Adipocyte (in vitro differentiated cells): ENCODE measurements around the gene SCUBE1.

Experiments used
- DNase-seq: peaks from one replicate; pipeline ENCODE4 v3.0.0-alpha.2; 2015; ENCODE audit warnings: low read depth
- H3K27me3 ChIP-seq: replicated peaks from 2 replicates; pipeline ENCODE4 v1.7.0; 2013; ENCODE audit warnings: mild to moderate bottlenecking, low read length, moderate library complexity; ENCODE audit not compliant: control insufficient read depth, insufficient read depth
- H3K36me3 ChIP-seq: 2 replicates; pipeline ENCODE4 v1.7.0; 2013; ENCODE audit warnings: low read length, mild to moderate bottlenecking, moderate library complexity; ENCODE audit not compliant: control insufficient read depth, insufficient read depth, severe bottlenecking
- H3K4me1 ChIP-seq: 2 replicates; pipeline ENCODE4 v1.7.0; 2013; ENCODE audit warnings: mild to moderate bottlenecking, low read length, moderate library complexity; ENCODE audit not compliant: control insufficient read depth, insufficient read depth
- H3K4me3 ChIP-seq: 2 replicates; pipeline ENCODE4 v1.7.0; 2013; ENCODE audit warnings: mild to moderate bottlenecking, low read length, moderate library complexity
- H3K9ac ChIP-seq: 2 replicates; pipeline ENCODE4 v1.7.0; 2013; ENCODE audit warnings: mild to moderate bottlenecking, low read length, moderate library complexity
- H3K9me3 ChIP-seq: 2 replicates; pipeline ENCODE4 v1.7.0; 2013; ENCODE audit warnings: mild to moderate bottlenecking, low read length, moderate library complexity; ENCODE audit not compliant: control insufficient read depth

Gene SCUBE1

DNA sequence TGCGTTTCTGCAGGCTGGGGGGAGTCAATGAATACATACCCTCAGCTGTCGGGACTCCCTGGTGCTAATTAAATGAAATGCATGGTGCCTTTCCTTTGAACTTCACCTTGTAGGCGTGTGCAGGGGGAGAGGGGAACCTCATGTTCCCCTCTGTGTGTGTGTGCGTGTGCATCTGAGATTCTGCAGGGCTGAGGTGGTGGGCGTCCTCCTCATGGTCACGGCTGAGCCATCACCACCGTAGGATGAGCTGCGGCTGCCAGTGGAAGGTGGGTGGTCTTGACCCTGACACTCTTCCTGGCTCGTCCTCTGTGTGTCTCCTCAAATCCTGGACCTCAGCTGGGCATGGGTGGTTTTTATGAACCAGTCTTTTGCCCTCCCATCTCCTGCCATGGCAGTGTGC, 103.2 kb downstream of the SCUBE1 start:
- H3K27me3 ChIP-seq, result peaks cover 61% of the 10 kb centered on the region
- no peak overlapping the region for H3K4me3 ChIP-seq
- DNase-seq, result no peak
- H3K4me1 ChIP-seq, result peaks cover 10% of the 10 kb centered on the region
- H3K9ac ChIP-seq, result no peak overlapping the region
- no peaks in the 10 kb centered on the region for H3K9me3 ChIP-seq
- H3K36me3 ChIP-seq, result no peaks in the 10 kb centered on the region

DNA sequence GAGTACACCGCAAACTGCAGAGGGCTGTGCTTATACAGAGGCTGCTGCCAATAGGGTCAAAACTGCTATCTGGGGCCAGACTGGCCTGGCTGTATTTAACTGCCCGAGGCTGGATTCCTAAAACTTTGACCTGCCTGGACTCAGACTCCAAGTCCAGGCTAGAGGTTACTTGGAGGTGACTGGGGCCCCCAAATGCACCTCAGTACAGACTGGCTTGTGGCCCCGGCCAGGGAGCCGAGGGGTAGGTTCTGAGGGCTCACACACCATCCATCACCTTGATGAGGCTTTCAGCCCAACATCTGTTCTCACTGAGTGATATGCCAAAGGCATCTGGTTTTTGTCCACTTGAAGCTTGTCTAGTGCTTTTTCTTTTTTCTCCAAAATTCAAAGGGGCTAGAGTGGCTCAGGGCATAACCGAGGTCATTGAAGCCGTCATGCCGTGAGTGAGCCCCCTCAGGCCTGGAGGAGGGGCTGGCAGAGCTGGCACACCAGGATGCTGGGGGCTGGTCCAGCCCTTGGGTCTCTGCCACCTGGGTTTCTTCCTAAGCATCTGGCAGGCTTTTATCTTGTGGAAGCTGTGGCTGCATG, 103.9 kb downstream of the SCUBE1 start:
- Histone ChIP-seq H3K27me3 (peaks cover 68% of the 10 kb centered on the region), H3K9me3 (no peaks in the 10 kb centered on the region), H3K4me1 (peaks cover 10% of the 10 kb centered on the region), H3K4me3 (no peak overlapping the region), H3K36me3 (no peaks in the 10 kb centered on the region), H3K9ac (no peak overlapping the region)
- DNase-seq, result no peak

DNA sequence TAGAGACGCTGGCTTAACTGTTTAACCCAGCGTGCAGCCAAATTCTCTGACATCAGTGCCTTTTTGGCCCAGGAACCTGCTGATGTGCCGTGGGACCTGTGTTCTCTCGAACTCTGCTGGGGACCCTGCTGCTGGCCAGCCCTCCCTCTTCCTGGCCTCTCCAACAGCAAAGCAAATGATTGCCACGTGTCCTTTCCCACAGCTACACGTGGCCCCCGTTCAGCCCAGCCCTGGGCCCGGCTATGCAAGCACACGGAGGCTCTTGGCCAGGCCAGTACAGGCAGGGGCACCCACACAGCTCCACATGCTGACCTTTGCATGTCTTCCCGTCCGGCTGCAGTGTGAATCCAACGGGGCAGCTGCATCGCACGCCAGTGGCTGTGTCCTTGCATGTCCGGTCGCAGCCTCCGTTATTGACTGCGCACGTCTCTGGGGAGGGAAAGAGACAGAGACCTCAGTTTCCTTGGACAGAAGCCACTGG, 104.6 kb downstream of the SCUBE1 start:
- H3K9me3 ChIP-seq, result no peaks in the 10 kb centered on the region
- no peak overlapping the region for H3K9ac ChIP-seq
- H3K27me3 ChIP-seq, result peaks cover 75% of the 10 kb centered on the region
- no peak for DNase-seq
- peaks cover 10% of the 10 kb centered on the region for H3K4me1 ChIP-seq
- no peak overlapping the region for H3K4me3 ChIP-seq
- no peaks in the 10 kb centered on the region for H3K36me3 ChIP-seq

GRCh38 chr22:43237280-43237679, 105.9 kb downstream of the SCUBE1 start:
- Histone ChIP-seq H3K4me3 (no peak overlapping the region), H3K4me1 (peaks cover 10% of the 10 kb centered on the region), H3K9me3 (no peaks in the 10 kb centered on the region), H3K36me3 (no peaks in the 10 kb centered on the region), H3K9ac (no peak overlapping the region), H3K27me3 (peaks cover 76% of the 10 kb centered on the region)
- no peak for DNase-seq

- Histone ChIP-seq H3K9me3 (no peaks in the 10 kb centered on the region), H3K27me3 (peaks cover 83% of the 10 kb centered on the region), H3K9ac (no peak overlapping the region), H3K4me1 (peaks cover 10% of the 10 kb centered on the region), H3K4me3 (no peak overlapping the region), H3K36me3 (no peaks in the 10 kb centered on the region)
- DNase-seq, result no peak
Observed at GRCh38 chr22:43236411-43237166, 106.6 kb downstream of the SCUBE1 start.

DNA sequence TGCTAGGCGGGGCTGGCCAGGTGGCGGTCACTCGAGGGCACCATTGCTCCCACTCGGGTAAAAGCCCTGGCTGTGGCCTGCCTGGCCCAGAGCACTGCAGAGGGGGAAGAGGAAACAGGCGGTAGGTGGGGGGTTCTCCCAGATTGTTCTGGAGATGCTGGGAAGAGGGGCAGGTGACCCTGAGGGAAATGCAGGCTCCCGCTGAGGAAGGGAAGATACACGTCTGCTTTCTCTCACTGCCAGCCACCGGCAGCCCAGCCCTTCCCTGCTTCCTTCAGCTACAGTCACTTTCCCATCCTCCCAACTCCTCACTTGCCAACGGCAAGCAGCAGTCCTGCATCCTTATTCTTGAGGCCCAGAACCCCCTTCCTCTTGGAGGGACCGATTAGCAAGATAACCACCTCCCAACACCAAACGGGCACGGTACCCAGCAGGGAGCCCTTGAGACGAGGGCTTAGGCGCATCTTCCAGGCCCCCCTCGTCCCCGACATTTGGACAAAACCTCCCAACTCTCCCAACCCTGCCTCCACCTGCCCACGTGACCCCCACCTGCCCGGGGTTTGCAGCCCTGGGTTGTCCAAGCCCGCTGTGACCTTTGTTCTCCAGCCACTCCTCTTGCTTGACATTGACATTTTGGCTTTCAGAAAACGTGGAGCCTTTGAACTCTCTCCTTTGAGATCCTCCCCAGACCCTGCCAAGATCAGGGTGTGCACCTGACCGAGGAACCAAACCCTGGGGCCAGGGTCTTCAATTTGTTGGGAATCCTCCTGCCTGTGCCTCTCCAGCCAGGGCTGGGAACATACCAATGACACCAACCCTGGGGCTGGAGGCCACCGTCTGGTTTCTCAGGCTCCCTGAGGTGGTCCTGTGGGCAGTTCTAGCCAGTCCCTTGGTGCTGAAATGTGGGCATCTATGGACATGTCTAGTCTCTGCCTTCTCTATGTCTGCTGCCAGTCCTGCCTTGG, 107.4 kb downstream of the SCUBE1 start:
- peaks cover 10% of the 10 kb centered on the region for H3K4me1 ChIP-seq
- DNase-seq, result no peak
- peaks cover 84% of the 10 kb centered on the region for H3K27me3 ChIP-seq
- no peak overlapping the region for H3K9ac ChIP-seq
- no peak overlapping the region for H3K4me3 ChIP-seq
- no peaks in the 10 kb centered on the region for H3K9me3 ChIP-seq
- H3K36me3 ChIP-seq, result no peaks in the 10 kb centered on the region

DNA sequence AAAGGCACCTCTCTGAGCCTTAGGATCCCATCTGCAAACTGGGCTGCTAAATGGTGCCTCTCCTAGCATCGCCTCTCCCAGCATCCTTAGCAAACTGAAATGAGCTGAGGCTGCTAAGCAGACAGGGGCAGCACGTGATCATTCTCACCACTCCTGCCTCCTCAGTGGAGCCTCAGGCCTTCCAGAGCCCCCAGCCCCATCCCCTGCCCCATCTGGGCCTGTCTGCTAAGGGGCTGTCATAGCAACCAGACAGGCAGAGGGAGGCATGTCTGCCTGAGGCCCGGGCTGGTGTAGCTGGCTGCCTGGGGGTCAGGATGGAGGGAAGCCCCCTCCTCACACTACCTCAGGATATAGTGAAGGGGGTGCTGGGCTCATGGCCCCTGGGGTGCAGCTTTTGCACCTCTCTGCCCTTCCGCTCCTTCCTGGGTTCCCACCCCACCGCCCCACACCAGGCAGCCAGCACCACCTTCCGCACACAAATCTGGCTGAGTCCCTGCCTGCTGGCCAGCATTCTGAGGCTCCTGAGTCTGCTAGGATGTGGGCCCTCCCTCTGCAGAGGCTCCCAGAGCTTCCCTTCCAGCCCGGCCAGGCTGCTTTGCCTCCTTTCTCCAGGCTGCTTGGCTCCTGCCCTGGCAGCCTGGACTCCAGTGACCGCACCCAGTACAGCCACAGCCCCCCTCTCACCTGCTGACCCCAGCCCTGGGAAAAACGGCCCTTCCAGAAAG, 108.7 kb downstream of the SCUBE1 start:
- no peak overlapping the region for H3K9ac ChIP-seq
- peaks cover 75% of the 10 kb centered on the region for H3K27me3 ChIP-seq
- DNase-seq, result no peak
- no peaks in the 10 kb centered on the region for H3K36me3 ChIP-seq
- H3K4me3 ChIP-seq, result no peak overlapping the region
- H3K4me1 ChIP-seq, result peaks cover 10% of the 10 kb centered on the region
- H3K9me3 ChIP-seq, result no peaks in the 10 kb centered on the region

DNA sequence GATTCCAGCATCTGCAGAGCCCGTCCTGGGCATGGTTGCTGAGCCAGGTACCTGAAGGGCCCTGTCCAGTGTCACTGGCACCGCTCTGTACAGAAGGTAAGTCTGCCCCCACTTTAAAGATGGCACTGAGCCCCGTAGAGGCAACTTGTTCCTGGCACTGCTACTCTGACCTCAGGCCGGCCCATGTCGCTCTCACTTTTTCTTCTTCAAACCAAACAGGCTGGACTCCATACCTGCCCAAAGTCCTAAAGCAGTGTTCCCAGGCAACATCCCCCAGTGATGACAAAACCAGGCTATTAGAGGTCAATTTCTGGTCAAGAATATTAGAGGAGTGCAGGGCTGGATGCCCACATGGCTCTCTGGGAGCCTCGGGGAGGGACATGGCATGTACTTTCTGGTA, 109.6 kb downstream of the SCUBE1 start:
- no peak for DNase-seq
- no peak overlapping the region for H3K9ac ChIP-seq
- H3K27me3 ChIP-seq, result peaks cover 73% of the 10 kb centered on the region
- H3K9me3 ChIP-seq, result no peaks in the 10 kb centered on the region
- no peak overlapping the region for H3K4me3 ChIP-seq
- no peaks in the 10 kb centered on the region for H3K36me3 ChIP-seq
- peaks cover 4% of the 10 kb centered on the region for H3K4me1 ChIP-seq

- DNase-seq, result no peak
- no peaks in the 10 kb centered on the region for H3K4me1 ChIP-seq
- no peaks in the 10 kb centered on the region for H3K9me3 ChIP-seq
- no peak overlapping the region for H3K4me3 ChIP-seq
- no peaks in the 10 kb centered on the region for H3K36me3 ChIP-seq
- H3K9ac ChIP-seq, result no peak overlapping the region
- peaks cover 73% of the 10 kb centered on the region for H3K27me3 ChIP-seq
Observed at GRCh38 chr22:43232445-43232844, 110.7 kb downstream of the SCUBE1 start.

DNA sequence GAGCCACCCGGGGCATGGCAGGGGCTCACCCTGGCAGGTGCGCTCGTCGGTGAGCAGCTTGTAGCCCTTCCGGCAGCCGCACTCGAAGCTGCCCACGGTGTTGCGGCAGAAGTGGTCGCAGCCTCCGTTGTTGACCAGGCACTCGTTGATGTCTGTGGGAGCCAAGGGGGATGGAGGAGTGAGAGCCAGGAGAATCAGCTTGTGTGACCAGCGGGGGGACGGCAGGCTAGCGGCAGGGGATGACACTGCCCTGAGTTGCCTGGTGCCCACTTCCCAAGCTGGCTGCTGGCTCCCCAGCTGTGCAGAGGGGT, 111.5 kb downstream of the SCUBE1 start:
- Histone ChIP-seq H3K4me1 (no peaks in the 10 kb centered on the region), H3K36me3 (no peaks in the 10 kb centered on the region), H3K27me3 (peaks cover 77% of the 10 kb centered on the region), H3K4me3 (no peak overlapping the region), H3K9ac (no peak overlapping the region), H3K9me3 (no peaks in the 10 kb centered on the region)
- DNase-seq, result no peak
